Upper lobe of right lung (tissue), 1 donor: Measurements from ENCODE around the gene SLC12A5. TPM values are rescaled to one million over a fixed set of nuclear protein-coding genes. Genes with fewer than 3 reads are reported as not detected.

Experiments
- ATAC-seq: fragments of 200-7000 bp; cut with Tn5 transposase; one replicate; pipeline ENCODE4 v1.9.1; 2020; ENCODE audit warnings: mild to moderate bottlenecking, moderate library complexity
- DNase-seq: peaks from one replicate; pipeline ENCODE4 v3.0.0-alpha.2; 2020
- H3K27ac ChIP-seq: fragments of 200-600 bp; one replicate; pipeline ENCODE4 v1.8.0; 2022
- H3K27me3 ChIP-seq: fragments of 200-600 bp; one replicate; pipeline ENCODE4 v1.8.0; 2022; ENCODE audit warnings: mild to moderate bottlenecking
- H3K36me3 ChIP-seq: fragments of 200-600 bp; one replicate; pipeline ENCODE4 v1.8.0; 2022
- H3K4me1 ChIP-seq: fragments of 200-600 bp; one replicate; pipeline ENCODE4 v1.8.0; 2022
- H3K4me3 ChIP-seq: fragments of 200-600 bp; one replicate; pipeline ENCODE4 v1.8.0; 2022; ENCODE audit warnings: mild to moderate bottlenecking
- H3K9me3 ChIP-seq: fragments of 200-600 bp; one replicate; pipeline ENCODE4 v1.8.0; 2022
- CTCF ChIP-seq: fragments of 200-600 bp; IDR thresholded peaks from one replicate; pipeline ENCODE4 v1.8.0; 2022; ENCODE audit warnings: antibody characterized with exemption
- intact Hi-C: fragments of 100-400 bp; cut with DNase I; formaldehyde crosslinking; loops from one replicate; pipeline ENCODE4 v1.11.0; 2022
- total RNA-seq: library from RNA; stranded (reverse); fragmentation: NEBNext Ultra II Directional; extraction: Animal tissue kit (Norgen Biotek cat#: 25700); gene quantifications from one replicate; pipeline ENCODE4 v1.2.1, GENCODE V29; 2021
- donor health status: DM: no; HTN: yes; CAD: no; lungs with severe emphysema.

Gene SLC12A5
- total RNA-seq, 1 donor from 2014 or later: 2.0 TPM

GRCh38 chr20:45998761-45999160, 30.3 kb upstream of the SLC12A5 start:
- TF ChIP-seq CTCF: no peak
- DNase-seq (no peak), ATAC-seq (peak; percentile 81)
- Histone ChIP-seq H3K9me3 (no peaks in the 10 kb centered on the region), H3K4me3 (no peak overlapping the region), H3K36me3 (no peaks in the 10 kb centered on the region), H3K27me3 (peaks cover 23% of the 10 kb centered on the region), H3K27ac (no peak overlapping the region), H3K4me1 (no peaks in the 10 kb centered on the region)
- intact Hi-C loops: no loop called here

- no peak for ATAC-seq
- intact Hi-C loops: no loop called here
- Histone ChIP-seq H3K36me3 (no peaks in the 10 kb centered on the region), H3K27ac (no peak overlapping the region), H3K4me3 (no peak overlapping the region), H3K9me3 (no peaks in the 10 kb centered on the region), H3K4me1 (no peaks in the 10 kb centered on the region), H3K27me3 (peaks cover 23% of the 10 kb centered on the region)
- no peak for DNase-seq
- no peak for TF ChIP-seq CTCF
Measured at GRCh38 chr20:45999557-46000261, 29.3 kb upstream of the SLC12A5 start.

- Histone ChIP-seq H3K27ac (no peak overlapping the region), H3K4me3 (no peak overlapping the region), H3K9me3 (no peaks in the 10 kb centered on the region), H3K4me1 (peaks cover 1% of the 10 kb centered on the region), H3K36me3 (no peaks in the 10 kb centered on the region), H3K27me3 (peaks cover 23% of the 10 kb centered on the region)
- no peak for DNase-seq
- ATAC-seq: no peak
- no peak for TF ChIP-seq CTCF
- intact Hi-C loops: no loop called here
Measured at GRCh38 chr20:46000262-46000996, 28.6 kb upstream of the SLC12A5 start.

GRCh38 chr20:46001498-46001897, 27.5 kb upstream of the SLC12A5 start:
- Histone ChIP-seq H3K4me3 (no peak overlapping the region), H3K9me3 (no peaks in the 10 kb centered on the region), H3K4me1 (peaks cover 10% of the 10 kb centered on the region), H3K36me3 (no peaks in the 10 kb centered on the region), H3K27ac (no peak overlapping the region), H3K27me3 (peaks cover 23% of the 10 kb centered on the region)
- ATAC-seq: no peak
- intact Hi-C loops: no loop called here
- DNase-seq: no peak
- no peak for TF ChIP-seq CTCF

GRCh38 chr20:46002008-46002407, 27.0 kb upstream of the SLC12A5 start:
- H3K36me3 ChIP-seq: no peaks in the 10 kb centered on the region
- no peaks in the 10 kb centered on the region for H3K9me3 ChIP-seq
- H3K27me3 ChIP-seq: peaks cover 23% of the 10 kb centered on the region
- no peak for DNase-seq
- no peak for TF ChIP-seq CTCF
- no peak overlapping the region for H3K4me3 ChIP-seq
- H3K4me1 ChIP-seq: peaks cover 10% of the 10 kb centered on the region
- no peak overlapping the region for H3K27ac ChIP-seq
- ATAC-seq: no peak
- intact Hi-C loops: no loop called here
